ENCODE results near the gene VSTM2L.
"Not testable (repeated sequence)": the region's sequence is repeated elsewhere in the genome, so short reads cannot be mapped to it uniquely, and the experiment has no call there.

Gene VSTM2L, protein sequence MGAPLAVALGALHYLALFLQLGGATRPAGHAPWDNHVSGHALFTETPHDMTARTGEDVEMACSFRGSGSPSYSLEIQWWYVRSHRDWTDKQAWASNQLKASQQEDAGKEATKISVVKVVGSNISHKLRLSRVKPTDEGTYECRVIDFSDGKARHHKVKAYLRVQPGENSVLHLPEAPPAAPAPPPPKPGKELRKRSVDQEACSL

DNA sequence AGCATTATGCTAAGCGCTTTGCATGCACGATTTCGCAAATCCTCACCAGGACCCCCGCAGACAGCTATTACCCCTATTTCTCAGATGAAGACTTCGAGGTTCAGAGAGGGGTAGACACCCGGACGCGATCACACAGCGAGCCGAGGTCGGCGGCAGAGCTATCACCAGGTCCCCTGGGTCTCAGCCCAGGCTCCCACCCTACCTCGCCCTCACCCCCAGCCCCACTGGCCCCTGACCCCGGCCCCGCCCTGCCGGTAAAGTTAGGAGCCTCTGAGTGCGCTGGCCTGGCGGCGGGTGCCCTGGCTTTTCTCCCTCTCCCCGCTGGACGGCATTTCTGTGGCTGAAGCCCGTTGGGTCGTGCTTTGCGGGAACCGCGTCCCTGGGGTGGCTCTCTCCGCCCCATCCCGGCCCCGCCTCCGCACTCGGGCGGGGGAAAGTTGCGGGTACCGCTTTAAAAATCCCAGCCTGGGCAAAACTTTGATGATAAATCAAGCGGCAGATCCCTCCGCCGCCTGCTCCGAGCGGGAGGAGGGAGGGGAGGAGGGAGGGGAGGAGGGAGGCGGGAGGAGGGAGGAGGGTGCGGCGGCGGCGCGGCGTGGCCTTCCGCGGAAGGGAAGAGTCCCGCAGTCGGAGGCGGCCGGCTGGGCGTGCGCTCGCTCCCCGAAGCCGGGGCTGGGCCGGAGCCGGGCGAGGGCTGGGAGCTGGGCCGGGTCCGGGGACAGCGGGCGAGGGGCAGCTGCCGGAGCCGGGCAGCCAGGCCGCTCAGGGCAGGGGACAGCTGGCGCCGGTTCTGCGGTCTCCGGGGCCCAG, at the start of gene VSTM2L:
Gene VSTM2L, plus strand, starts transcription at position 624 of the 810 bp plus-strand sequence. CDS start 224 bp downstream, outside the sequence.
- peaks cover 58% of the 10 kb centered on the region for H3K27me3 Mint-ChIP-seq
- H3K4me3 Mint-ChIP-seq, result peak within 1 kb of the TSS; percentile 69
- ATAC-seq, result no peak
- DNase-seq, result no peak
- H3K27ac Mint-ChIP-seq, result no peak within 1 kb of the TSS
- H3K36me3 Mint-ChIP-seq (ENCODE audit: low read depth), result peaks cover 3% of the 10 kb centered on the region
- H3K9me3 Mint-ChIP-seq, result no peaks in the 10 kb centered on the region
- H3K4me1 Mint-ChIP-seq, result peaks cover 14% of the 10 kb centered on the region

DNA sequence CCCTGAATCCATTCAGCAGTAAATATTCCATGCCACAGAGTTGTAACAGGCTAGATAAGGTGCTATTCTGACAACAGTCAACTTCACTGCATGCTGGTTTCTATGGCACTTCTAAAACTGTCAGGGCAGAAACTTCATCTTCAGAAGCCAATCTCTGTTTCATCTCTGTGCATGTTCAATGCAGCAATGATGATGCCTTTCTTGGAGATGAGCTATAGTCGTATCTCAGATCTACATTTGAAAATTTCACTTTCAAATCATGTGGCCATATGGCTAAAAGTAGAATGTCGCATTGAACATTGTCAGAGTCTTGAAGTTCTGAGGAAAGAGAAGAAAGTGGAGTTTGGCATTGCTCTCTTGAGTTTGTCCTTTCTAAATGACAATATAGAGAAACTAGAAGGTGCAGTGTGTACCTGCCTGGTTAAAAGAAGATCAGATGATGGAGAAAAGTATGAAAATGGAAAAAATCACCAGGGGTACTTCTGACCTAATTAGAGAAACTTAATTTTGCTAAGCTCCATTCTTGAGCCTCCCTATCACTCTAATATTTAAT, 49.0 kb upstream of the VSTM2L start:
- DNase-seq (no peak), ATAC-seq (no peak)
- Mint-ChIP-seq H3K27ac (no peak overlapping the region), H3K4me3 (no peak overlapping the region), H3K4me1 (no peaks in the 10 kb centered on the region), H3K27me3 (no peaks in the 10 kb centered on the region), H3K9me3 (no peaks in the 10 kb centered on the region), H3K36me3 (ENCODE audit: low read depth) (peaks cover 22% of the 10 kb centered on the region)

DNA sequence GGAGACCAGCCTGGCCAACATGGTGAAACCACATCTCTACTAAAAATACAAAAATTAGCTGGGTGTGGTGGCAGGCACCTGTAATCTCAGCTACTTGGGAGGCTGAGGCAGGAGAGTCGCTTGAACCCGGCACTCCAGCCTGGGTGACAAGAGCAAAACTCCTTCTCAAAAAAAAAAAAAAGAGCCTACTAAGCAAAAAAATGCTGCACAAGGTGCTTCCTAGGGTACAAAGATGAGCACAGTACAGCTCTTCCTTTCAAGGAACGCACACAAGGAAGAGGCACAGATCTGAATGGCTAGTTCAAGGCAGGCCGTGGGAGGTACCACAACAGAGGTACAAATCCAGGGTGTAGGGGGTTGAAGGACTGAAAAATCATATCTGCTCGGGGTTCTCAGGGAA, 46.9 kb upstream of the VSTM2L start:
- H3K36me3 Mint-ChIP-seq (ENCODE audit: low read depth), result peaks cover 21% of the 10 kb centered on the region

DNA sequence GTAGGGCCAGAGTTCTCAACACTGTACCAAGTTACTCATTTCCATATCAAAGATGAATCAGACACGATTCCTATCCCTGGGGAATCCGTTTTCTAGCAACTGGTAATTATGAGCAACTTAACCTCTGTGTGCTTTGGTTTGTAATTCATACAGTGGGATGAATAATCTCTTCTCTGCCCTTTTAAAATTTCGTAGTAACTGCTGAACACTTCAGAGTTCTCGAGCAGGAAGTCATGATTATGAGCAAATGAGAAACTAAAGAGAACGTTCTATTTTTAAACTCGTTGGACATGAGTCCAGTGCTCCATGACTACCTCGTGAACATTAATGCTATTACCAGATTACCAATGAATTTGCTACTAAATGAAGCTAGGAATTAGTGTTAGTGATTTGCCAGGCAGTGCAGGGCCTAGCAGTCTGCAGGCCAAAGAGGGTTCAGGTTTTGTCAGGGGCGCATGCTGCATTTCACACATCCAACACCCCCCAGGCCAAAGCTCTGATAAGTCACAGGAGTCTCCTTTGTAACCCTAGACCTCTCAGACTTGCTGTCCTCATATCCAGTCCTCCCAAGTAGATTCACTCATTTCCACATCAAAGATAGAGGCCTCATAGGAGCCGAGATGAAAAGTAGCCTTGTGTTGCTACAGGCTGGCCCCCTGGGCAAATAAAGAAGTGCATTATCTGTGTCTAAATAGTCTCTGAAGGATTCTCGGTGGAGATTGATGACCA, 45.8 kb upstream of the VSTM2L start:
- Mint-ChIP-seq H3K4me1 (no peaks in the 10 kb centered on the region), H3K4me3 (no peak overlapping the region), H3K9me3 (no peaks in the 10 kb centered on the region), H3K27me3 (no peaks in the 10 kb centered on the region), H3K36me3 (ENCODE audit: low read depth) (peaks cover 21% of the 10 kb centered on the region), H3K27ac (peak overlapping the region; percentile 5)
- DNase-seq (no peak), ATAC-seq (peak; percentile 36)

More for the DNA sequence above, 46.9 kb upstream of the VSTM2L start:
- DNase-seq, H3K27me3 Mint-ChIP-seq, H3K4me3 Mint-ChIP-seq, ATAC-seq, H3K4me1 Mint-ChIP-seq, H3K9me3 Mint-ChIP-seq: not testable (repeated sequence)
- H3K27ac Mint-ChIP-seq, result peak overlapping the region; percentile 5

DNA sequence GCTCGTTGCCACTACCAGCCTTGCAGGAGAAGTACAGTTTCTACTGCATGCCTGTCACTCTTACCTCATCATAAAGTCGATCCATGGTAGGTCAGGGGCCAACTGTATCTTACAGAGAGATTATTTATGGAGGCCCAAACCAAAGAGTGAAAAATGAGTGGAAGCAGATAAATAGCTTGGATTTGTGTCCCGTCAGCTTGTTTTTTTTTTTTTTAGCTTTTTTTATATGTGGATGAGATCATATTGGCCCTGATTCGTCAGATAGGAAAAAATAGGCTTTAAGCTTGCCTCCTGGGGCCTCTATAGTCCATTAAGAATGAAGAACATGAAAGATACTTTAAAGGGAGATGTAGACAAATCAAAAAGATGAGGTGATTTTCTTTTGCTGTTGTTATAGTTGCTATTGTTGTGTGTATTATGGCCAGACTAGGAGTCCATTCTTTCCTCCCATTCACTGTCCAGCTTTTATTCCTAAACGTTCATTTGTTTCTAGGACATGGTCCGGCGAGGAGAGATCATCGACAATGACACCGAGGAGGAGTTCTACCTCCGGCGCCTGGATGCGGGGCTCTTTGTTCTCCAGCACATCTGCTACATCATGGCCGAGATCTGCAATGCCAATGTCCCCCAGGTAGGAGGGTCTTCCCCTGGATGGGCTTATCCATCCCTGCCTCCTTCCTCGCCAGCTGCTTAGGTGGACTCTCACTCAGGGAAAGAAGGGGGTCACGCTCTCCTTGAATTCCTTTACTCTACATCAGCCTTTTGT, 43.3 kb upstream of the VSTM2L start:
- no peaks in the 10 kb centered on the region for H3K4me1 Mint-ChIP-seq
- no peak overlapping the region for H3K27ac Mint-ChIP-seq
- DNase-seq, result no peak
- H3K9me3 Mint-ChIP-seq, result no peaks in the 10 kb centered on the region
- no peak for ATAC-seq
- H3K27me3 Mint-ChIP-seq, result no peaks in the 10 kb centered on the region
- H3K36me3 Mint-ChIP-seq (ENCODE audit: low read depth), result peaks cover 18% of the 10 kb centered on the region
- H3K4me3 Mint-ChIP-seq, result no peak overlapping the region

DNA sequence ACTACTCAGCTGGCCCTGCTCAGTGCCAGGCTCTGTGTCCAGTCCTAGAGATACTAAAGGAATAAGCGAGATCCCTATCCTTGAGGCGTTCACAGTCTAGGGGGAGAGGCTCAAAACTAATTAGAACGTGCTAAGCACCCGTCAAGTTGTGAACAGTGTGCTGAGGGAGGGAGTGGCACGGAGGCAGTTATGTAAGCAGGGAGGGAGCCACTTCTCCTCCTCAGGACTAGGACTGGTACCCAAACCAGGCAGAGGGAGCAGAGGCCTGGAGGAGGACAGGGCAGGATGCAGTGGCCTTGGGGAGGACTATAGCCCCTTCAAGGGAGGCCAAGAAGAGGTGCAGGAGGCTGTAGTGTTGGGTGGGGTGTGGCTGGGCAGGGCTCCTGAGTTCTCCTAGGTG, 39.6 kb upstream of the VSTM2L start:
- Mint-ChIP-seq H3K4me3 (no peak overlapping the region), H3K4me1 (no peaks in the 10 kb centered on the region), H3K9me3 (no peaks in the 10 kb centered on the region), H3K36me3 (ENCODE audit: low read depth) (peaks cover 16% of the 10 kb centered on the region), H3K27ac (no peak overlapping the region), H3K27me3 (no peaks in the 10 kb centered on the region)
- DNase-seq, result no peak
- ATAC-seq, result no peak

DNA sequence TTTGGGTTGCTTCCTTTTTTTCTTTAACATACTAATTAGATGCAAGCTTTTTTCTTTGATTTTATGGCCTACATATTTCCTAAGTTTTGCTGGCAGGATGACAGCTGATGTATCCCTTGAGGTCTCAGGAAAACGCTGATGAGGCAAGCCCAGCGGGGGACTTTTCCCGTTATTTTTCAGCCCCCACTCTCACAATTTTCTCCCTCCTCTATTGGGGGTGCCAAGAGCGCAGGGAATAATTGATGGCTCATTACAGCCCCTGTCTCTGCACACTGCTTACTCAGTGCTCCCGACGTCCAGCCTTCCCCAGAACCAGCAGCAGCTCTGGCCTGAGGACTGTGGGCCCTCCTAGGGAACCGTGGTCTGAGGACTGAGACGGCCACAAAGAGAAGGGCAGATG, 38.6 kb upstream of the VSTM2L start:
- ATAC-seq, result no peak
- Mint-ChIP-seq H3K9me3 (no peaks in the 10 kb centered on the region), H3K27ac (no peak overlapping the region), H3K4me3 (no peak overlapping the region), H3K36me3 (ENCODE audit: low read depth) (peaks cover 13% of the 10 kb centered on the region), H3K27me3 (no peaks in the 10 kb centered on the region), H3K4me1 (no peaks in the 10 kb centered on the region)
- DNase-seq, result no peak

DNA sequence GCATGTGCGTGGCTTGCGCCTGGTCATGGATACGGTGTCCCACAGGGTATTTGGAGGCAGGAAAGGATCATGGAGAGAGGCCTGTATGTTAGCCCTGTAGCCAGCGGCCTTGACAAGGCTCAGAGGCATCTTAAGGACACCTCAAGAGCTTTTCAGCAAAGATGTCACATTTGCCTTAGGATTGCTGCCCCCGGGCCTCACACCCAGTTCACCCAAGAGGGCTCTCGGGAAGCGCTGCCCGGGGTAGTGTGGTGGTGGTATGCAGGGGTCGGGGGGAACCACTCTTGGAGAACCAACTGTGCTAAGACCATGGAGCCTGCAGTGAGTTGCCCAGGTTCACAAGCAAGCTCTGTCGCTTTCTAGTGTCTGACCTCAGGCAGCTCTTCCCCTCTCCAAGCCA, 36.9 kb upstream of the VSTM2L start:
- Mint-ChIP-seq H3K36me3 (ENCODE audit: low read depth) (peaks cover 13% of the 10 kb centered on the region), H3K4me1 (no peaks in the 10 kb centered on the region), H3K4me3 (no peak overlapping the region), H3K27ac (no peak overlapping the region), H3K27me3 (no peaks in the 10 kb centered on the region), H3K9me3 (no peaks in the 10 kb centered on the region)
- ATAC-seq, result no peak
- DNase-seq, result no peak

DNA sequence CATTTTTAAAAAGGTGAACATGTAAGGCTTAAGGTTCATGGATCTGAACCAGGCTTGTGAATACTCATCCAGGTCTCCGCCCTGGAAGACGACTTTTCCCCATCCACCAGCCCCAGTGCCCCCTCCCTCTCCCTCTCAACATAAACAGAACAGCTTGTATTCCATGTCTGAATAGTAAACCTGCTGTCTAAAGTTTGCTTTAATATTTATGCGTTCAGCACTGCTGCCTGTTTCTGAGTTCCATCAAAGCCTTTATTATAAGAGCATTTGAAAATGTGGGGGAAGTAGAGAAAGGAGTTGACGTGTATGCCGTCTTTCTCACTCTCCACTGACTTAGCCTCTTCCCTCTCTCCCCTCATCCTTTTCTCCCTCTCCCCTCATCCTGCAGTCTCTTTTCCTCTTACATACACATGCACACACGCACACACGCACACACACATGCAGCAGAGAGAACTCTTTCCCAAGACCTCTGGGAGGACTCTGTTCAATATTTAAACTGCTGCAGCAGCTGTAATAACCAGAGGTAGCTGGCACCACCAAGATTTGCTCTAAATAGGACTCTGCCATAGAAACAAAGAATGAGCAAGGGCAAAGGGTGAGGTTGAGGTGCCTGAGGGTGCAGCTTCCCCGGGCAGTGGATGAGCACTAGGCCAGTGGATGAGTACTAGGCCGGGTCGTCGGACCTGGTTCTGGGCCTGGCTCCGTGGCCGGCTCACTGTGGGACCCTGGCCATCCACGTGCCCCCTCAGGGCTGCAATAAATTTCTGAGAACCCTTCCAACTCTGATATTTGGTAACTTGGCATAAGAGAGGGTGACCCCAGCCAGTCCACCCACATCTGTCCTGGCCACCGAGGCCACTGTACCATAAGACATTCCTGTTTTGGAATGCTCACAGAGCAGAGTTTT, 35.4 kb upstream of the VSTM2L start:
- H3K4me3 Mint-ChIP-seq, result no peak overlapping the region
- ATAC-seq, result no peak
- no peak for DNase-seq
- H3K27me3 Mint-ChIP-seq, result no peaks in the 10 kb centered on the region
- no peak overlapping the region for H3K27ac Mint-ChIP-seq
- no peaks in the 10 kb centered on the region for H3K4me1 Mint-ChIP-seq
- H3K9me3 Mint-ChIP-seq, result no peaks in the 10 kb centered on the region
- H3K36me3 Mint-ChIP-seq (ENCODE audit: low read depth), result peaks cover 13% of the 10 kb centered on the region

DNA sequence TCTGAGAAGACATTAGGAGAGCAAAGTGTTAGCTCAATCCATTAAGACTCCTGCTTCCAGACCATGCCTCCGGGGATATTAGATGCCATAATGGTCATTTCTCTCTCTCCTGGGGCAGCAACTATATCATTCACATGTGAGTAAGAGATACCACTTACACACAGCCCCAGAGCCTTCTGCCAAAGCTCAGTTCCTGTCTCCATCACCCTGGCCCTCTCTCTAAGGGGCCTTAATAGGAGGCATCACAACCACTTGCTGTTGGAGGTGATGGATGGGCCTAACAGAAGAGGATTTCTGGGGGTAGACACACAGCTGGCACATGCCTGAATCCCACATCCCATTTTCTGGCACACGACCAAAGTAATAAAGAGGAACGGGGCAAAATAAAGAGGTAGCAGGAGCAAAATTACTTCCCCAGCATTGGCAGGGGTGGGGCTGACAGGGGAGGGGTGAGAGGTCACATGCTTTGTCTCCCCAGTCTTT, 34.0 kb upstream of the VSTM2L start:
- Mint-ChIP-seq H3K4me1 (no peaks in the 10 kb centered on the region), H3K27ac (no peak overlapping the region), H3K9me3 (no peaks in the 10 kb centered on the region), H3K27me3 (no peaks in the 10 kb centered on the region), H3K36me3 (ENCODE audit: low read depth) (peaks cover 10% of the 10 kb centered on the region), H3K4me3 (no peak overlapping the region)
- DNase-seq, result no peak
- ATAC-seq, result no peak

DNA sequence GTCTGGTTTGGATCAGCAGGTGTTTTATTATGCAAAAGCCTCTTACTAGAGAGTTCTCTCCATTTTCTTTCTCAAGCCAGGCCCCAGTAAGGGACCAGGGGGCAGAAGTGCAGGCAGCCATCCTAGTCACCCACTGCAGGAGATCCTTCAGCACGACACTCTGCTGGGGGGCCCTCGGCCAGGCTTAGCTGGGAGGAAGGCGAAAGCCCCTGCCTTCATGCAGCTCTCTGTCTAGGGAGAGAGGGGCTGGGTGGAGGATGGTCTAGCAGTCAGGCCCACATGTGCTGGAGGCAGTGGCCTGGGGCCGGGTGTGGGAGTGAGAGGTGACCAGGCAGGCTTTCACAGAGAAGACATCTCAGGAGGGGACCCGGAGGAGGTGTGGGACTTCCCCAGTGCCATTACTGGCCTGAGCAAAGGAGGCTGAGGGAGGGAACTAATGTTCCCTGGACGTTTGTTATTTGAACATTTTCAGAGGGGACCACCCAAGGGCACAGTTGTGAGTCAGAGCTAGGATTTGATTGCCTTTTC, 33.5 kb upstream of the VSTM2L start:
- ATAC-seq, result no peak
- Mint-ChIP-seq H3K9me3 (no peaks in the 10 kb centered on the region), H3K4me1 (no peaks in the 10 kb centered on the region), H3K27me3 (no peaks in the 10 kb centered on the region), H3K4me3 (no peak overlapping the region), H3K27ac (no peak overlapping the region), H3K36me3 (ENCODE audit: low read depth) (peaks cover 14% of the 10 kb centered on the region)
- no peak for DNase-seq

DNA sequence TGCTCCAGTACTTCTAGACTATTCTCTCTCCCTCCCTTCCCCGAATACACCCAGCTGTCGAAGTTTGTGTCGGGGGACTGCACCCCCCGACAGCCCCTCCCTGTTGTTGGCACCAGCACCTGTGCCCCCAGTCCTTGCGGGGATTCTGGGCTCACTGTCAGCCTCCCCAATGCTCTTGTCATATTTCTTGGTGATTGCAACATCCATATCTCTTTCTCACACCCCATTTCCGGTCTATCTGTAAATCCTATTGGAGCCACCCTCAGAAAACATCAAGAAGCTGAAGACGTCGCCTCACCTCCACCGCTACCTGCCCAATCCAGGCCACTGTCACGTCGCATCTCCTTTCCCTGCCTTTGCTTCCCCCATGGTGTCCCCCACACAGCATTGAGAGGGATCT, 32.6 kb upstream of the VSTM2L start:
- Mint-ChIP-seq H3K9me3 (no peaks in the 10 kb centered on the region), H3K27me3 (no peaks in the 10 kb centered on the region), H3K36me3 (ENCODE audit: low read depth) (peaks cover 14% of the 10 kb centered on the region), H3K4me1 (no peaks in the 10 kb centered on the region), H3K4me3 (no peak overlapping the region), H3K27ac (peak overlapping the region; percentile 23)
- DNase-seq (no peak), ATAC-seq (no peak)

DNA sequence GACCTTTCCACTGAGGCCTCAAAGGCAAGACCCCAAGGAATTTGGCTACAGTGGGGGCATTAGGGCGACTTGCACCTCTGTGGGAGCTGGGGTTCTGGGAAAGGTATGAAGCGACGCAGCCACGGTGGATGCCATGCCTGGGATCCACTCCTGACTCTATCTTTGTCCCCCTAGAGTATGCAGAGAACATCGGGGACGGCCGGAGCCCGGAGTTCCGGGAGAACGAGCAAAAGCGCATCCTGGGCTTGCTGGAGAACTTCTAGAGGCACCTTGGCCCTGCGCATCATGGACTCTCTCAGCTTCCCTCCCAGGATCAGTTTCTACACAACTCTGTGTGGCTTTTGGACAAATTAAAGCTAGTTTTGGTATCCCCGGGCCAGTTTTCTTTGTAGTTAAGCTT, 31.2 kb upstream of the VSTM2L start:
- DNase-seq (no peak), ATAC-seq (no peak)
- no peak overlapping the region for H3K4me3 Mint-ChIP-seq
- no peaks in the 10 kb centered on the region for H3K4me1 Mint-ChIP-seq
- H3K36me3 Mint-ChIP-seq (ENCODE audit: low read depth), result peaks cover 14% of the 10 kb centered on the region
- no peaks in the 10 kb centered on the region for H3K9me3 Mint-ChIP-seq
- no peaks in the 10 kb centered on the region for H3K27me3 Mint-ChIP-seq
- no peak overlapping the region for H3K27ac Mint-ChIP-seq
